ENCODE measurements around the gene ABI1. TPM values are rescaled to one million over a fixed set of nuclear protein-coding genes. Genes with fewer than 3 reads are reported as not detected.
"Not testable (repeated sequence)": the region's sequence is repeated elsewhere in the genome, so short reads cannot be mapped to it uniquely, and the experiment has no call there.

ABI1 gene
- 13.7 TPM for total RNA-seq

GRCh38 chr10:26860443-26861204, at the start of gene ABI1:
TSS of gene ABI1 (minus strand) at chr10:26860958. CDS start at chr10:26860863, 95 bp downstream.
- DNase-seq (ENCODE audit: low spot score) (peak; percentile 98), ATAC-seq (peak; percentile 93)

- DNase-seq (ENCODE audit: low spot score) (no peak), ATAC-seq (no peak)
These were observed 49.0 kb upstream of the ABI1 start for GRCh38 chr10:26909753-26910152.

- ATAC-seq; DNase-seq (ENCODE audit: low spot score): not testable (repeated sequence)
These were observed 44.6 kb upstream of the ABI1 start for GRCh38 chr10:26905253-26905781.

GRCh38 chr10:26903431-26904217, 42.9 kb upstream of the ABI1 start:
- ATAC-seq = no peak
- no peak for DNase-seq (ENCODE audit: low spot score)

- ATAC-seq; DNase-seq (ENCODE audit: low spot score): not testable (repeated sequence)
These were observed 31.7 kb upstream of the ABI1 start for GRCh38 chr10:26892306-26892923.

- peak; percentile 78 for ATAC-seq
- no peak for DNase-seq (ENCODE audit: low spot score)
These were observed 30.2 kb upstream of the ABI1 start for GRCh38 chr10:26890956-26891355.

- ATAC-seq (no peak), DNase-seq (ENCODE audit: low spot score) (no peak)
These were observed 27.0 kb upstream of the ABI1 start for GRCh38 chr10:26887611-26888215.

GRCh38 chr10:26881600-26882331, 21.0 kb upstream of the ABI1 start:
- ATAC-seq (peak; percentile 97), DNase-seq (ENCODE audit: low spot score) (no peak)

- no peak for DNase-seq (ENCODE audit: low spot score)
- peak; percentile 47 for ATAC-seq
These were observed 19.0 kb upstream of the ABI1 start for GRCh38 chr10:26879744-26880143.

GRCh38 chr10:26870766-26871165, 10.0 kb upstream of the ABI1 start:
- ATAC-seq = no peak
- no peak for DNase-seq (ENCODE audit: low spot score)

- DNase-seq (ENCODE audit: low spot score) (no peak), ATAC-seq (no peak)
These were observed 8.8 kb upstream of the ABI1 start for GRCh38 chr10:26869528-26869927.

- ATAC-seq (no peak), DNase-seq (ENCODE audit: low spot score) (no peak)
These were observed 2.8 kb upstream of the ABI1 start for GRCh38 chr10:26863351-26864076.

GRCh38 chr10:26861205-26861998, 644 bp upstream of the ABI1 start:
- no peak for DNase-seq (ENCODE audit: low spot score)
- no peak for ATAC-seq

GRCh38 chr10:26860102-26860442, 686 bp downstream of the ABI1 start:
- ATAC-seq (peak; percentile 38), DNase-seq (ENCODE audit: low spot score) (peak; percentile 60)

GRCh38 chr10:26859241-26860101, 1.3 kb downstream of the ABI1 start:
- ATAC-seq = no peak
- DNase-seq (ENCODE audit: low spot score) = no peak

- ATAC-seq (no peak), DNase-seq (ENCODE audit: low spot score) (no peak)
These were observed 2.1 kb downstream of the ABI1 start for GRCh38 chr10:26858707-26859034.

GRCh38 chr10:26857991-26858706, 2.6 kb downstream of the ABI1 start:
- ATAC-seq = no peak
- DNase-seq (ENCODE audit: low spot score) = no peak

Data from left lobe of liver (tissue), 2 donors.